PC-9 (cell line): ENCODE results near the gene SYT7.

Experiments
- EZH2 ChIP-seq: fragments of 200-600 bp; sonication (generic); IDR thresholded peaks from 2 replicates; pipeline ENCODE4 v1.8.0; 2017; ENCODE audit warnings: antibody characterized with exemption, low read depth
- TF ChIP-seq, protein P1 (sequence below): fragments of 200-600 bp; sonication (generic); conservative IDR thresholded peaks from 2 replicates; pipeline ENCODE4 v1.6.1; 2017; ENCODE audit warnings: mixed run types, antibody characterized with exemption, mild to moderate bottlenecking, moderate library complexity

DNA sequence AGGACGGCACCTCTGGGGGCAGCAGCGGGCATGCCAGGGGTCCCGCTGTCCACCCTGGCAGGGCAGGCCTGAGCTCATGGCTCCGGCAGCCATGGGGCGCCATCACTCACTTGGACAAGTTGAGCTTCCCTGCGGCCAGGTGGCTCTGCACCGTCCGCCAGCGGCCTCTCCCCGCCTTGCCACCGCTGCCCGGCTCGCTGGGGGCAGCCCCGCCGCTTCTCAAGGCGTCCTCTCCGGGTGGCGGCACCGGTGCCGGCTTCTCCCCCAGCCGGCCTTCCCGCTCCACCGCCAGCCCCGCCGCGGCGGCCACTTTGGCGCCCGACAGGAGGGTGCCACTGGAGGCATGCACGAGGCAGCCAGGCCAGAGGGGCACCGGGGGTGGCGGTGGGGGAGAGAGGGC is 35.0 kb downstream of the SYT7 start:
- no peak for TF ChIP-seq EZH2
- TF ChIP-seq, protein P1, sequence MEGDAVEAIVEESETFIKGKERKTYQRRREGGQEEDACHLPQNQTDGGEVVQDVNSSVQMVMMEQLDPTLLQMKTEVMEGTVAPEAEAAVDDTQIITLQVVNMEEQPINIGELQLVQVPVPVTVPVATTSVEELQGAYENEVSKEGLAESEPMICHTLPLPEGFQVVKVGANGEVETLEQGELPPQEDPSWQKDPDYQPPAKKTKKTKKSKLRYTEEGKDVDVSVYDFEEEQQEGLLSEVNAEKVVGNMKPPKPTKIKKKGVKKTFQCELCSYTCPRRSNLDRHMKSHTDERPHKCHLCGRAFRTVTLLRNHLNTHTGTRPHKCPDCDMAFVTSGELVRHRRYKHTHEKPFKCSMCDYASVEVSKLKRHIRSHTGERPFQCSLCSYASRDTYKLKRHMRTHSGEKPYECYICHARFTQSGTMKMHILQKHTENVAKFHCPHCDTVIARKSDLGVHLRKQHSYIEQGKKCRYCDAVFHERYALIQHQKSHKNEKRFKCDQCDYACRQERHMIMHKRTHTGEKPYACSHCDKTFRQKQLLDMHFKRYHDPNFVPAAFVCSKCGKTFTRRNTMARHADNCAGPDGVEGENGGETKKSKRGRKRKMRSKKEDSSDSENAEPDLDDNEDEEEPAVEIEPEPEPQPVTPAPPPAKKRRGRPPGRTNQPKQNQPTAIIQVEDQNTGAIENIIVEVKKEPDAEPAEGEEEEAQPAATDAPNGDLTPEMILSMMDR: no peak
